Measurements from ENCODE around the gene SUSD6.
"Not testable (repeated sequence)": the region's sequence is repeated elsewhere in the genome, so short reads cannot be mapped to it uniquely, and the experiment has no call there.

SUSD6 gene

GRCh38 chr14:69719501-69719951, 108.1 kb downstream of the SUSD6 start:
- DNase-seq, result peak; percentile 77

GRCh38 chr14:69720912-69721311, 109.5 kb downstream of the SUSD6 start:
- DNase-seq, result no peak

- DNase-seq, result no peak
Observed at GRCh38 chr14:69726761-69727511, 115.5 kb downstream of the SUSD6 start.

- DNase-seq, result no peak
Observed at GRCh38 chr14:69727860-69728259, 116.5 kb downstream of the SUSD6 start.

GRCh38 chr14:69731919-69732598, 120.7 kb downstream of the SUSD6 start:
- DNase-seq, result not testable (repeated sequence)

- DNase-seq, result not testable (repeated sequence)
Observed at GRCh38 chr14:69736405-69736804, 125.0 kb downstream of the SUSD6 start.

GRCh38 chr14:69741055-69741454, 129.7 kb downstream of the SUSD6 start:
- DNase-seq, result no peak

- no peak for DNase-seq
Observed at GRCh38 chr14:69749956-69750355, 138.6 kb downstream of the SUSD6 start.

GRCh38 chr14:69750495-69750894, 139.1 kb downstream of the SUSD6 start:
- DNase-seq, result no peak

GRCh38 chr14:69752773-69753172, 141.4 kb downstream of the SUSD6 start:
- no peak for DNase-seq

GRCh38 chr14:69753860-69754259, 142.5 kb downstream of the SUSD6 start:
- DNase-seq, result no peak

GRCh38 chr14:69754487-69754886, 143.1 kb downstream of the SUSD6 start:
- no peak for DNase-seq

GRCh38 chr14:69755296-69755695, 143.9 kb downstream of the SUSD6 start:
- DNase-seq, result no peak

GRCh38 chr14:69755784-69756183, 144.4 kb downstream of the SUSD6 start:
- DNase-seq, result no peak

- no peak for DNase-seq
Observed at GRCh38 chr14:69756298-69756697, 144.9 kb downstream of the SUSD6 start.

- DNase-seq, result no peak
Observed at GRCh38 chr14:69760810-69761209, 149.4 kb downstream of the SUSD6 start.

- no peak for DNase-seq
Observed at GRCh38 chr14:69763761-69764510, 152.5 kb downstream of the SUSD6 start.

All from GF-D8 (cell line).